Stomach (tissue), 4 donors: ENCODE results near the gene RSRC1.

ENCODE experiments used
- POLR2A ChIP-seq, 4 donors: fragments of 450-650 bp; IDR thresholded peaks; one replicate each; pipeline ENCODE4 v1.6.1; 2016; ENCODE audit warnings: antibody characterized with exemption in 4 of 4, control low read depth in 2 of 4, mild to moderate bottlenecking in 1 of 4, moderate library complexity in 1 of 4
- TF ChIP-seq, protein P1 (sequence below), 7 experiments: fragments of 450-650 bp in 4 of 7; fragments of 200-600 bp in 3 of 7; sonication (generic) in 3 of 7; IDR thresholded peaks; one replicate each; pipeline ENCODE4 v1.5.1; 2016 to 2019; ENCODE audit warnings: antibody characterized with exemption in 7 of 7, control low read depth in 2 of 7, mild to moderate bottlenecking in 1 of 7

DNA sequence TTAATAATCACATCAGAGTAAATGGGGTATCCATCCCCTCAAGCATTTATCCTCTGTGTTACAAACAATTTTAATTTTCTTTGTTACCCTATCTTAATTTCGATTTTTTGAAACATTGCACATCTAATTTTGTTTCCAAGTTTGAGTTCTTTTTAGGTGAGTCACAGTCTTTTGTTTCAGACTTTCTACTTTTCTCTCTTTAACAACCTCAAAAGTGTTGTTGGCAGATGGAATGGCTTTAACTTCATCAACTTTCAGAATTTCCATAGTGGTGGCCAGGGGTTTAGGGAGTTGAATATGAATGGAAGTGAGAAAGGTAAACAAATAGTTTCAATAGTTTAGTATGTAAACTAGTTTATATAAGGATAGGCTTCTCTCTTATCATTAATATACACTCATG lies 238.1 kb downstream of the RSRC1 start:
- TF ChIP-seq, protein P1, sequence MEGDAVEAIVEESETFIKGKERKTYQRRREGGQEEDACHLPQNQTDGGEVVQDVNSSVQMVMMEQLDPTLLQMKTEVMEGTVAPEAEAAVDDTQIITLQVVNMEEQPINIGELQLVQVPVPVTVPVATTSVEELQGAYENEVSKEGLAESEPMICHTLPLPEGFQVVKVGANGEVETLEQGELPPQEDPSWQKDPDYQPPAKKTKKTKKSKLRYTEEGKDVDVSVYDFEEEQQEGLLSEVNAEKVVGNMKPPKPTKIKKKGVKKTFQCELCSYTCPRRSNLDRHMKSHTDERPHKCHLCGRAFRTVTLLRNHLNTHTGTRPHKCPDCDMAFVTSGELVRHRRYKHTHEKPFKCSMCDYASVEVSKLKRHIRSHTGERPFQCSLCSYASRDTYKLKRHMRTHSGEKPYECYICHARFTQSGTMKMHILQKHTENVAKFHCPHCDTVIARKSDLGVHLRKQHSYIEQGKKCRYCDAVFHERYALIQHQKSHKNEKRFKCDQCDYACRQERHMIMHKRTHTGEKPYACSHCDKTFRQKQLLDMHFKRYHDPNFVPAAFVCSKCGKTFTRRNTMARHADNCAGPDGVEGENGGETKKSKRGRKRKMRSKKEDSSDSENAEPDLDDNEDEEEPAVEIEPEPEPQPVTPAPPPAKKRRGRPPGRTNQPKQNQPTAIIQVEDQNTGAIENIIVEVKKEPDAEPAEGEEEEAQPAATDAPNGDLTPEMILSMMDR (IDR thresholded peaks at IDR 0.05), result no peak
- no peak for TF ChIP-seq POLR2A (IDR thresholded peaks at IDR 0.05)
